Measurements from ENCODE around the gene UBD.

- TF ChIP-seq CTCF (conservative IDR thresholded peaks at IDR 0.05; ENCODE audit: low read length) (no peak), EZH2phosphoT487 (IDR thresholded peaks at IDR 0.05; ENCODE audit: borderline replicate concordance) (no peak)
Measured at GRCh38 chr6:29547573-29547972, 12.0 kb downstream of the UBD start.

All from Loucy (cell line).